Endodermal cell (in vitro differentiated cells): ENCODE results near the gene BTAF1. TPM values are rescaled to one million over a fixed set of nuclear protein-coding genes. Genes with fewer than 3 reads are reported as not detected.
A peak's percentile ranks its signal among the peaks of the same experiment; 100 is the strongest.
"Not testable (repeated sequence)": the region's sequence is repeated elsewhere in the genome, so short reads cannot be mapped to it uniquely, and the experiment has no call there.

Experiments used
- DNase-seq: peaks from one replicate; pipeline ENCODE4 v3.0.0-alpha.2; 2017
- H3K27ac ChIP-seq: 2 replicates; pipeline ENCODE4 v1.5.1; 2013; ENCODE audit warnings: mild to moderate bottlenecking, low read depth, low read length, moderate library complexity
- H3K27me3 ChIP-seq: 2 replicates; pipeline ENCODE4 v1.6.1; 2013; ENCODE audit warnings: mild to moderate bottlenecking, low read length, moderate library complexity; ENCODE audit not compliant: insufficient read depth, control insufficient read depth, poor library complexity, severe bottlenecking
- H3K36me3 ChIP-seq: 2 replicates; pipeline ENCODE4 v1.7.0; 2013; ENCODE audit warnings: mild to moderate bottlenecking, low read length, moderate library complexity; ENCODE audit not compliant: control insufficient read depth, insufficient read depth
- H3K4me1 ChIP-seq: one replicate; pipeline ENCODE4 v1.7.0; 2013; ENCODE audit warnings: low read length; ENCODE audit not compliant: control insufficient read depth, insufficient read depth
- H3K4me3 ChIP-seq: 2 replicates; pipeline ENCODE4 v1.5.1; 2013; ENCODE audit warnings: mild to moderate bottlenecking, low read length, moderate library complexity
- H3K9ac ChIP-seq: 2 replicates; pipeline ENCODE4 v1.6.1; 2013; ENCODE audit warnings: mild to moderate bottlenecking, low read length, moderate library complexity; ENCODE audit not compliant: poor library complexity, severe bottlenecking; ENCODE audit errors: extremely low read depth
- H3K9me3 ChIP-seq: 2 replicates; pipeline ENCODE4 v1.6.1; 2013; ENCODE audit warnings: mild to moderate bottlenecking, low read length, moderate library complexity; ENCODE audit not compliant: control insufficient read depth
- H3K27ac Mint-ChIP-seq: 2 replicates; pipeline ENCODE4 v1.8.0; 2020; ENCODE audit warnings: mixed read lengths
- H3K27me3 Mint-ChIP-seq: 2 replicates; pipeline ENCODE4 v1.8.0; 2021; ENCODE audit warnings: mild to moderate bottlenecking, mixed read lengths; ENCODE audit not compliant: insufficient read depth
- H3K36me3 Mint-ChIP-seq: 2 replicates; pipeline ENCODE4 v1.8.0; 2020; ENCODE audit warnings: low read depth, mixed read lengths
- H3K4me1 Mint-ChIP-seq: 2 replicates; pipeline ENCODE4 v1.8.0; 2020; ENCODE audit warnings: mixed read lengths
- H3K4me3 Mint-ChIP-seq: 2 replicates; pipeline ENCODE4 v1.8.0; 2020; ENCODE audit warnings: mild to moderate bottlenecking, moderate library complexity, mixed read lengths
- H3K9me3 Mint-ChIP-seq: 2 replicates; pipeline ENCODE4 v1.8.0; 2020; ENCODE audit warnings: mild to moderate bottlenecking, mixed read lengths
- CTCF ChIP-seq: fragments of 200-600 bp; sonication (generic); conservative IDR thresholded peaks from 2 replicates; pipeline ENCODE4 v1.5.0; 2021; ENCODE audit warnings: antibody characterized with exemption, mild to moderate bottlenecking
- WGBS, 2 experiments: methylation state at CpG; one replicate each; pipeline versions ENCODE4 v1.1.5 to v1.1.7; 2013; ENCODE audit warnings: missing lambda C conversion rate in 2 of 2, mixed read lengths in 1 of 2; ENCODE audit not compliant: insufficient coverage in 1 of 2, insufficient read length in 1 of 2; 5-methylcytosine and 5-hydroxymethylcytosine counted together
- total RNA-seq, 2 donors: library from RNA; stranded (reverse); fragmentation: NEBNext Ultra II Directional in 1 of 2; extraction: Animal tissue kit (Norgen Biotek cat#: 25700) in 1 of 2; gene quantifications; 2 replicates in 1 of 2; 3 replicates in 1 of 2; pipeline ENCODE4 v1.2.1, GENCODE V29; 2021

BTAF1 gene
- total RNA-seq, 2 donors from 2014 or later: 46.2 to 54.3 TPM

DNA sequence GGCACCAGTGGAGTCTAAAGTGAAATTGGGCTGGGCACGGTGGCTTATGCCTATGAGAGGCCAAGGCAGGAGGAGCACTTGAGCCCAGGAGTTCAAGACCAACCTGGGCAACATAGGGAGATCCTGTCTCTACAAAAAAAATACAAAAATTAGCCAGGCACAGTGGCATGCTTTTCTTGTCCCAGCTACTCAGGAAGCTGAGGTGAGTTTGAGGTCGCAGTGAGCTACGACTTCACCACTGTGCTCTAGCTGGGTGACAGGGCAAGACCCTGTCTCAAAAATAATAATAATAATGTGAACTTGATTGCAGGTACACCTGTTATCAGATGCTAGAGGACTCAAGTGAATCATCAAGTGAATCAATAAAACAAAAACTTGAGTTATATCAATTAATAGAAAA lies 108.0 kb downstream of the BTAF1 start:
- H3K27ac Mint-ChIP-seq: no peak overlapping the region

GRCh38 chr10:92033070-92033469 lies 109.5 kb downstream of the BTAF1 start:
- H3K4me1 Mint-ChIP-seq: peaks cover 46% of the 10 kb centered on the region
- H3K27me3 ChIP-seq, H3K27me3 Mint-ChIP-seq, H3K27ac ChIP-seq, H3K9ac ChIP-seq, DNase-seq, H3K9me3 Mint-ChIP-seq: not testable (repeated sequence)
- WGBS, 2 experiments: 28 to 32% methylated on average over 2 to 3 of the region's 3 CpGs
- peaks cover 14% of the 10 kb centered on the region for H3K4me1 ChIP-seq
- H3K4me3 Mint-ChIP-seq: peak overlapping the region; percentile 3
- peaks cover 27% of the 10 kb centered on the region for H3K36me3 Mint-ChIP-seq
- peaks cover 53% of the 10 kb centered on the region for H3K36me3 ChIP-seq
- H3K9me3 ChIP-seq: peaks cover 20% of the 10 kb centered on the region
- peak overlapping the region; percentile 12 for H3K27ac Mint-ChIP-seq
- peak overlapping the region; percentile 53 for H3K4me3 ChIP-seq

More for the DNA sequence above, 108.0 kb downstream of the BTAF1 start:
- Histone ChIP-seq H3K4me3 (no peak overlapping the region), H3K9me3 (peaks cover 20% of the 10 kb centered on the region), H3K9ac (no peak overlapping the region), H3K4me1 (peaks cover 27% of the 10 kb centered on the region), H3K36me3 (peaks cover 64% of the 10 kb centered on the region), H3K27ac (no peak overlapping the region), H3K27me3 (no peaks in the 10 kb centered on the region)
- WGBS, 2 experiments: 71 to 96% methylated on average over 2 to 3 of the region's 3 CpGs
- Mint-ChIP-seq H3K4me1 (peaks cover 53% of the 10 kb centered on the region), H3K27me3 (no peaks in the 10 kb centered on the region), H3K9me3 (peaks cover 10% of the 10 kb centered on the region), H3K36me3 (peaks cover 35% of the 10 kb centered on the region), H3K4me3 (no peak overlapping the region)
- DNase-seq: no peak
- TF ChIP-seq CTCF: no peak

GRCh38 chr10:92038949-92039348 lies 115.4 kb downstream of the BTAF1 start:
- Mint-ChIP-seq H3K4me1 (peaks cover 35% of the 10 kb centered on the region), H3K36me3 (peaks cover 13% of the 10 kb centered on the region), H3K27me3 (no peaks in the 10 kb centered on the region), H3K27ac (no peak overlapping the region), H3K4me3 (no peak overlapping the region), H3K9me3 (peaks cover 10% of the 10 kb centered on the region)
- Histone ChIP-seq H3K4me3 (no peak overlapping the region), H3K27me3 (no peaks in the 10 kb centered on the region), H3K9me3 (peaks cover 17% of the 10 kb centered on the region), H3K9ac (no peak overlapping the region), H3K36me3 (peaks cover 10% of the 10 kb centered on the region), H3K27ac (no peak overlapping the region), H3K4me1 (no peaks in the 10 kb centered on the region)
- no peak for DNase-seq
- WGBS, 2 experiments: 100% methylated on average over 1 of the region's 1 CpG
- TF ChIP-seq CTCF: no peak

GRCh38 chr10:92042541-92042940 lies 119.0 kb downstream of the BTAF1 start:
- no peaks in the 10 kb centered on the region for H3K4me1 ChIP-seq
- no peak overlapping the region for H3K4me3 Mint-ChIP-seq
- H3K36me3 ChIP-seq: no peaks in the 10 kb centered on the region
- no peaks in the 10 kb centered on the region for H3K9me3 Mint-ChIP-seq
- TF ChIP-seq CTCF: no peak
- H3K4me3 ChIP-seq: no peak overlapping the region
- no peak overlapping the region for H3K27ac ChIP-seq
- no peak for DNase-seq
- no peaks in the 10 kb centered on the region for H3K9me3 ChIP-seq
- H3K36me3 Mint-ChIP-seq: no peaks in the 10 kb centered on the region
- H3K4me1 Mint-ChIP-seq: peaks cover 17% of the 10 kb centered on the region
- no peak overlapping the region for H3K9ac ChIP-seq
- 63 to 66% methylated on average over 4 to 5 of the region's 5 CpGs for WGBS, 2 experiments
- H3K27ac Mint-ChIP-seq: no peak overlapping the region
- no peaks in the 10 kb centered on the region for H3K27me3 ChIP-seq
- peaks cover 21% of the 10 kb centered on the region for H3K27me3 Mint-ChIP-seq
